ENCODE measurements around the gene CCDC194.

The CCDC194 gene, protein sequence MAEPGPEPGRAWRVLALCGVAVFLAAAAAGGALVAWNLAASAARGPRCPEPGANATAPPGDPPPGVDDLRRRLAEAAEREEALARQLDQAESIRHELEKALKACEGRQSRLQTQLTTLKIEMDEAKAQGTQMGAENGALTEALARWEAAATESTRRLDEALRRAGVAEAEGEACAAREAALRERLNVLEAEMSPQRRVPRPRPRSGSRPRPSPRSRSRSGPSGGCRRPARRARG

DNA sequence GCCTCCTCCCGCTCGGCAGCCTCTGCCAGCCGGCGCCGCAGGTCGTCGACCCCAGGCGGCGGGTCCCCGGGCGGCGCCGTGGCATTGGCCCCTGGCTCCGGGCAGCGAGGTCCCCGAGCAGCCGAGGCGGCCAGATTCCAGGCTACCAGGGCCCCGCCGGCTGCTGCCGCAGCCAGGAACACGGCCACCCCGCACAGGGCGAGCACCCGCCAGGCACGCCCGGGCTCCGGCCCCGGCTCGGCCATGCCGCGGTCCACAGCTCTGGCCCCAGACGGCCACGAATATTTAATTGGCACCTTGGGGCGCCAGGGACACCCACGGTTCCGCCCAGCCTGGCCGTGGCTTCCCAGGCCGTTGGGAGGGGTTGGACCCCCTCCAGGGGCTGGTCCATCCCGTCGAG is at the start of gene CCDC194:
TSS of gene CCDC194 (minus strand) at position 283 of the 400 bp plus-strand sequence. CDS start at position 245, 38 bp downstream.
- no peak for DNase-seq

DNA sequence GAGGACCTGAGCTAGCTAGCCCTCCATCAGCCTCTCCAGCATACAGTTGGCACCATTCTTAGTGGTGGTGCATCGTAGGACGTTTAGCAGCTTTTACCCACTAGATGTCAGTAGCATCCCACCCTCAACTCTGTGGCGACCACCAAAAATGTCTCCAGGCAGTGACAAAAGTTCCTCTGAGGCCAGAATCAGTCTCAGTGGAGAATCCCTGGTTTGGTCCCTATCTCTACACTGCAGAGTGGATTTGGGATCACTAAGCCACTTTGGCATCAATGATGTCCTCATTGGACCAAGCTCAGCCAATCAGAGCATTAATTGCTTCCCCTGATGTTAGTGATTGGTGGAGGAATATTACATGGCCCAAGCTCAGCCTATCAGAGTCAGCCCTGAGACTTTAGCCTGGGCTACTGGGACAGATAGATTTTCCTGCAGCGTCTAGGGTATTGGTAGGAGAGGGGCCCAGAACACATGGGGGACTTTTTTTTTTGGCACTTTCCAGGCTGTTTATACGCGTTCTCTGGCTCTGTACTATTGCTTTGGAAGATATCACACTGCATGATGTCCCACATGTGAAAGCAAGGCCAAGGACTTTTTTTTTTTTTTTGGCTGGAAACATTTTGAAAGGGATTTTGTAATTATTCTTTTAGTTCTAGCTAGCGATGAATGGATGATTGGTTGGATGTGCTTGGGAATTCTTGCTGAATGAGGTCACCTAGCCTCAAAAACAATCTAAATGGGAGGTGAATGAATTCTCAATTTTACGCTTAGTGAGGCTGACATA is 47.4 kb upstream of the CCDC194 start:
- DNase-seq, result no peak

DNA sequence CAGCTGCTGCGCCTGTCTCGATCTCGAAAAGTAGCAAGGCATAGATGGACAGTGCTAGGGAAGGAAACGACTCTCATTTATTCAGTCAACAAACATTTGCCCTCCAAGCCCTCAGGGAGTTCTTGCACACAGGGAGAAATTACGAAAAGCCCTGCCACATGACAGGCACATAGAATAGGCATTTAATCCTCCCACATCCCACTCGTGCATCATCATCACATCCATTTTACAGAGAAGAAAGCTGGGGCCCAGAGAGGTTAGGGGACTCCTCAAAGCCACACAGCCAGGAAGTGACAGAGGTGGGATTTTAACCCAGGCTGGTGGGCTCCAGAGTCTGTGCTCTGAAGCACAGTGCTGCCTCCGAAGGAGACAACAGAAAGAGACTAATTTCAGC is 42.9 kb upstream of the CCDC194 start:
- no peak for DNase-seq

DNA sequence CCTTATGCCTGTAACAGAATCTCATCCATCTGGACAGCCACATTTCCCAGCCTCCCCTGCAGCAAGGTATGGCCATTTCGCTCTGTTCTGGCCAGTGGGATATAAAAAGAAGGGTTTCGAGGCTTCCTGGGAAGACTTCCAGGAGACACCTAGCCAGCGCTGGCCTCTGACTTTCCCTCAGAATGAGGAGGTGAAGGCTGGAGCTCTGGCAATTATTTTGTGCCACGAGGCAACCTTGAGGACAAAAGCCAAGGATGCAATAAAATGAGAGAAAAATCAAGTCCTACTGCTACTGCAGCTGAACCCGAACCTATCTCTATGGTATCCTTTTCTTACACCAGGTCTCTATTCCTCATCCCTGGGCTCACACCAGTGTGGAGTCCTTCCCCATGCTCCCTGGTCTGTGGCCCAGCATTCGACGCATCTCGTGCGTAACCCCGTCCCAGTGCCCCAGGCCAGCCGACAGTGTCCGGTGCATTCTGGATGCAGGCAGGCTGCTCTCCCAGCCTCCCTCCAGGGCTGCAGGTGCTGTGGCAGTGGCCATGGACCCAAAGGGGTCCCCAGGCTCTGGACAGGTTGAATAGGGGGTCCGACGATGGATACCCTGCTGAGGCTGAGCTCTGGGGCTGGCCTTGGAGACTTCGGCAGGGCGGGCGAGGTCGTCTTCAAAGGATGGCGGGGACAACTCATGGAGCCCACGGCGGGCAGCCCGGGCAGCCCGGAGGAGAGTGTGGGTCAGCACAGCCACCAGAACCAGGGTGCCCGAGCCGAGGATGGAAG is 42.3 kb upstream of the CCDC194 start:
- DNase-seq, result no peak

DNA sequence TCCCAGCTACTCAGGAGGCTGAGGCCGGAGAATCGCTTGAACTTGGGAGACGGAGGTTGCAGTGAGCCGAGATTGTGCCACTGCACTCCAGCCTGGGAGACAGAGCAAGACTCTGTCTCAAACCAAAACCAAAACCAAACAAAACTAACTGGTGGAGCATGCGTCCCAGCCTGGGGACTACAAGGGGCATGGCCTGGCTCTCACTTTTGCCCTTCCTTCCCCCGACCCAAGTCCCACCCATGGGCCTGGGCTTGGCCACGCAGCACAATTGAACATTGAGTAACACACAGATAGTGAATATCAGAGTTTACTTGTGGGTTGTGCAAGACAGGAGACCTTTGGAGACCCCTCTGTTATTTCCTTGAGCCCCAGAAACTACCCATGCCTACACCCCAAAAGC is 41.2 kb upstream of the CCDC194 start:
- no peak for DNase-seq

DNA sequence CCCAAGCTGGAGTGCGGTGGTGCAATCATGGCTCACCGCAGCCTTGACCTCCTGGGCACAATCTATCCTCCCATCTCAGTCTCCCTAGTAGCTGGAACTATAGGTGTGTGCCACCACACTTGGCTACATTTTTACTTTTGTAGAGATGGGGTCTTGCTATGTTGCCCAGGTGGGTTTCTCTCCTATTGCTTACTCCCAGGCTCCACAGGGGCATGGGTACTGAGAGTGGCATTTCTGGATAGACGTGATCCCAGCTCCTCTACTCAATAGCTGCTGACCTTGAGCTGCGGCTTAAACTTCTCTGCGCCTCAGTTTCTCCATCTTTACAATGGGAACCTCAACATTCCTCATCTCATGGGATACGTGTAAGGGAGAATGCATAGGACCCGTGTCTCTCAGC is 37.4 kb upstream of the CCDC194 start:
- no peak for DNase-seq

DNA sequence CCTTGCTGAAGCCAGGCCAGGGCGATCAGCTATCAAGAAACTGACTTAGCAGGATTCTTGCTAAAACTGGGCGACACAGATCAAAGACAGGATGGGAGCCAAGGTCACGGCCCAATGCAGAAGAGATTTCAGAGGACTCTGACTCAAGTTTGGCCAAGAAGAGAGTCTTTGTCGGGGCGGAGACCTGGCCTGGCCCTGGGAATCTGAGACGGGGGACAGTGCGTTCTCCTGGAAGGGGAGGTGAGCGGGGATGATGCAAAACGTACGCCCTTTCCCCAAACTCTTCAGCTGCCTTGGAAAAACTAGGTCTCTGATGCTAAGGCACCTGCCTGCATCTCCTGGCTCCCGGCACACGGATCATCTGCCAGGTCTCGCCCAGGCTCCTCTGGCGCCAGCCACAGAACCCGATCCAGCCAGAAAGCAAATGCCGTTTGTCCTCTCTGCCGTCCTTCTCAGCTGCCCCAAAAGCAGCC is 35.7 kb upstream of the CCDC194 start:
- no peak for DNase-seq

DNA sequence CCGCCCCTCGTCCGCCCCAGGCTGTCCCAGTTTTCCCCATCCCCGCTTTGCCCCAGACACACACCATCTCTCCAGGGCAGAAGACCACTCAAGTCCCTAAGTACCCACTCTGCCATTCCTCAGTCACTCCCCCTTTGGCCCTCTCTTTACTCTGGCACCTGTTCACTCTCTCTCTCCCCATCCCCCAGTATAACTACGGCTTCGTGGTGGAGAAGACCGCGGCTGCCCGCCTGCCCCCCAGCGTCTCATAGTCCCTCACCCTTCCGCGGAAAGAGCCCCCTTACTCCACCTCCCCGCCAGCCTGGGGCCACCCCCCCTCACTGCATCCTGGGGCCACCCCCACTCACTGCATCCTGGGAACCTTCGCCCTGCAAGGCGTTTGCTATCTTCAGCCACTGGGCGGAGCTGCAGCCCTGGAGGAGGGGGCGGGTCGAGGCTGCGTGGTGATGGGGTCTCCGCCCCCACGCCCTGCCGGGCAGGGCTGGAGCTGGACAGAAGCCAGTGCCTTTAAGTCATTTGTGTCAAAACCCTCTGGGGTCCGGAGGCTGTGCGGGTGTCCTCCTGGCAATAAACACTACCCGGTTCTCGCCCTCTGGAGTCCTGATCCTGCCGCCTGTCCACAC is 30.9 kb upstream of the CCDC194 start:
- no peak for DNase-seq

DNA sequence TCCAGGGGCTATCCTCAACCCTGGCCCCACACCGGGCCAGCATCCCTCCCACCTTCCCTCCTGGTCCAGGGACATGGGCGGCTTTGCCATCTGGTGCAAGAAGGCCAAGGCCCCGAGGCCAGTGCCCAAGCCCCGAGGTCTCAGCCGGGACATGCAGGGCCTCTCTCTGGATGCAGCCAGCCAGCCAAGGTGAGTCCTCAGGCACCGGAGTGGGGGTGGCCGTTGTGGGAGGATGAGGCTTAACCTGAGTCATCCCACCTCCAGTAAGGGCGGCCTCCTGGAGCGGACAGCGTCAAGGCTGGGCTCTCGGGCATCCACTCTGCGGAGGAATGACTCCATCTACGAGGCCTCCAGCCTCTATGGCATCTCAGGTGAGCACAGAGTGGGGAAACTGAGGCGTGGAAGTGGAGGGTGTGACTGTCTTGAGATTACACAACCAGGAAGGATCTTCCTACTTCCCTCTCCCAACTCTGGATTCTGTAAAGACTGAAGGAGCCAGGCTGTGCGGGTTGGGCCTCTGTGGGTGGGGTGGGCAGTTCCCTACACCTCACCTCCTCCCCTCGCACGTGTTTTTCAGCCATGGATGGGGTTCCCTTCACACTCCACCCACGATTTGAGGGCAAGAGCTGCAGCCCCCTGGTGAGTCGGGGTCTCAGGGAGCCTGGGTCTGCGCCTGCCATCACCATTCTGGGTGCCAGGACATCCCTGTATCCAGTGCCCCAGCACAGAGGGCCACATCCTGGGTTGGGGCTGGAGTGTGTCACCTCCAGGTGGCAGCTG is 29.6 kb upstream of the CCDC194 start:
- no peak for DNase-seq

DNA sequence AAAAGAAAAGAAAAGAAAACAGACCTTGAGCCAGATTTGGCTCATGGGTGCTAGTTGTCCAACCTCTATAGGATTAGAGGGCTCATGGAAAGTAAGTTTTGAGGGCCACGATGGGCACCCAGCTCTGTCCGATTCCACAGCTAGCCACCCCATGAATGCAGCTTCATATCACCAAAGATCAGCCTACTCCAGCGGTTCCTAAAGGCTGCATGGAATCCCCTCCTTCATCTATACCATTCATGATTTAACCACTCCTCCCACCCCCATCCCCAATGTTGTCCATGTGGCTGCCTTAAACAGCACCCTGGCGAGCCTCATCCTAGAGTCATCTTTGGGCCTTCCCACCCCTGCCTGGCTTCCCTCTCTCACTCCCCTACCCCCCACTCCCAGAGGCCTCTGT is 27.9 kb upstream of the CCDC194 start:
- no peak for DNase-seq

DNA sequence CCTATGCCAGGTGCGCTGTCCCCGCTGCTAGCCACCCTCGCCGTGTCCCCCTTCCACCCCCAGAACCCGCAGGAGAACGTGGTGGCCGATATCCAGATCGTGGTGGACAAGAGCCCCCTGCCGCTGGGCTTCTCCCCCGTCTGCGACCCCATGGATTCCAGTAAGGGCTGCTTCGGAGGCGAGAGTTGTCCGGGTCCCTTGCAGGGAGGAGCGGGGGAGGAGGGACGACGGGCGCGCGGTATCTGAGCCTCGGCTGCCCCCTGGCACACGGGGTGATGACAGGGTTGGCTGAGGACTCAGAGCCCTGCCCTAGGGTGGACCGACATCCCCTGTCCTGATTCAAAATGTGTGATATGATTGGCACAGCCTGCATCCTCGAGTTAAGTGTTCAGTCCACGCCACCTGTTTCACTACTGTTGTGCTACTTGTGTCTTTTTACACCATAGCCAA is 26.5 kb upstream of the CCDC194 start:
- DNase-seq, result no peak

DNA sequence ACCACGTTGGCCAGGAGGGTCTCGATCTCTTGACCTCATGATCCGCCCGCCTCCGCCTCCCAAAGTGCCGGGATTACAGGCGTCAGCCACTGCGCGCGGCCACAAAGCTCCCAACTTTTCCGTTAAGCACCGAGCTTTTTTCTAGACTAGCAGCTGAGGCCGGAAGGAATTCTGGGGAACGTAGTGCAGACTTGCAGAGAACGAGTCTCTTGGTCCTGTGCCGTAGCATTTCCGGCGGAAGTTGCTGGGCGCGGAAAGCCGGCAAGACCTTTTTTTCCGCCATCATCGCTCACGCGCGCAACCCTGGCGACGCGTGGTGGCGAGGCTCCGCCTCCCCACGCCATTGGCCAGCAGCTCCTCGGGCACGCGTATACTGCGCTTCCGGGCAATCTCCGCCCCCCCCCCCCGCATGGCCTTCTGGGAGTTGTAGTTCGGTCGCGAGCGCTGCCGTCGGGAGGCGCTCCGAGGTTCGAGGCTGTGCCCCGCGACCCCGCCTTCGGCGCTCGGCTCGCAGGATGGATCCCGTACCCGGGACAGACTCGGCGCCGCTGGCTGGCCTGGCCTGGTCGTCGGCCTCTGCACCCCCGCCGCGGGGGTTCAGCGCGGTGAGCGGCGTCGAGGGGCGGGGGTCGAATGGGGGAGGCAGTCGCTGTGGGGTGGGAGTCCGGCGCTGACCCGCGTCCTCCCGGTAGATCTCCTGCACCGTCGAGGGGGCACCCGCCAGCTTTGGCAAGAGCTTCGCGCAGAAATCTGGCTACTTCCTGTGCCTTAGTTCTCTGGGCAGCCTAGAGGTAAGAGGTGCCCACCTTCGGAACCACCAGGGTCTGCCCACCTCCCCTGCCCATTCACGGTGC is 25.9 kb upstream of the CCDC194 start, which contains the start of gene MVB12A:
TSS of gene MVB12A (plus strand) at position 427 of the 854 bp plus-strand sequence. CDS start at position 516, 89 bp downstream.
- DNase-seq, result peak; percentile 97

DNA sequence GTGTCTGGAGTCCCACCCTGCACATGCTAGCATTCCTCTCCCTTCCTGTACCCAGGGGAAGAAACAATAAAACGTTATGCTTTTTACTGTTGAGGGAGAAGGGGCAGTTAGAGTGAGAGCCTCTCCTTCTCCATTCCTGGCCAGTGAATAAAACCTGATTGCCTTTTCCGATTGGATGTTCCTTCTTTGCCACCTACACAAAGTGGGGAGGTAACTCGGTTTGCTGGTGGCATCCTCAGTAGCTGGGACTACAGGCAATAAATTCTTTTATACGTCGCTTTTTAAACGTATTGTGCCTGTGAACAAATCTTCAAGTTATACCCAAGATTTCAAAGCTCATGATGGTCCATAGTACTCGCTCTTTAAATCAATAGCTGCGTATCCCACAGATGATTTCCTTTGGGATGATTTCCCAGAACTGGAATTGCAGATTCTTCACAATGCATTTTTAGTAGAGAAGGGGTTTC is 25.2 kb upstream of the CCDC194 start:
- DNase-seq, result no peak

DNA sequence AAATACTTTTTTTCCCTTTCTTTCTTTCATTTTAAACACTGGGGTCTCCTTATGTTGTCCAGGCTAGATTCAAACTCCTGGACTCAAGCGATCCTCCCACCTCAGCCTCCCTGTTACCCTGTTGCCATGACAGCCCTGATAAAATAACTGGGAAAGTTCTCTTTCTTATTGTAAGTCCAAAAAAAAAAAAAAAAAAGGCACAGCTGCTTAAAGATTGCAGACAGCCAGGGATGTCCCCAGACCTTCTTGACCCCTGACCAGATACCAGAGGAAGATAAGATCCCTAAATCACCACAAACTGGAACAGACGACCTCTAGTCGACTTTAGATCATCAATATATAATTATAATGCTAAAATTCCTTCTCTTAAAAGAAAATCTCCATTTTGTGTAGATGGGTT is 24.7 kb upstream of the CCDC194 start:
- DNase-seq, result no peak

DNA sequence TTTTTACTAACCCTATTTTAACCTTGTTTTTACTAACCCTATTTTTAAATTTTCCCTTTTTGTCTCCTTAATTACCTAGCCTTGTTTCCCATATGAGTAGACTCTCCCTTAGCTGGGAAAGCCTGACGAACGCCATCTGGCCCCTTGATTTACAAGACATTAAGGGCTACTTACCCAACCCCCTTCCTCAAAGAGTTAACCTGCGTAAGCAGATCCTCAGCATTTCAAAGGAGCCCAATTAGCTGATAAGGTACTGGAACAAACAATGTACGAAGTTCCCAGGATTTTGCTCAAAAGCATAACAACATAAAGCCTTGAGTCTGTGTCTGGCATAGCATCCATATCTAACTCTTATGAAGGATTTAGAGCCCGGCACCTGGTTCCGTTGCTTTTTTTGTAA is 21.1 kb upstream of the CCDC194 start:
- DNase-seq, result no peak

DNA sequence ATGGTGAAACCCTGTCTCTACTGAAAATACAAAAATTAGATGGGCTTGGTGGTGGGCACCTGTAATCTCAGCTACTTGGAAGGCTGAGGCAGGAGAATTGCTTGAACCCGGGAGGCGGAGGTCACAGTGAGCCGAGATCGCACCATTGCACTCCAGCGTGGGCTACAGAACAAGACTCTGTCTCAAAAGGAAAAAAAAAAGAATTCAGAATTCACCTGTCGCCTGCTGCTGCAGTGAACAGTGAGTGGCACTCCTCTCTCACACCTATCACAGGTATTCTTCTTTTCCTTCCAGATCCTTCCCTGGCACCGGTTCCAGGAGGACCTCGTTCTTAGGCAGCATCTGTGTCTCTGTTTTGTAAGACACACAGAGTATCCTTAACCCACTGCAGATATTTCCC is 20.1 kb upstream of the CCDC194 start:
- DNase-seq, result no peak

DNA sequence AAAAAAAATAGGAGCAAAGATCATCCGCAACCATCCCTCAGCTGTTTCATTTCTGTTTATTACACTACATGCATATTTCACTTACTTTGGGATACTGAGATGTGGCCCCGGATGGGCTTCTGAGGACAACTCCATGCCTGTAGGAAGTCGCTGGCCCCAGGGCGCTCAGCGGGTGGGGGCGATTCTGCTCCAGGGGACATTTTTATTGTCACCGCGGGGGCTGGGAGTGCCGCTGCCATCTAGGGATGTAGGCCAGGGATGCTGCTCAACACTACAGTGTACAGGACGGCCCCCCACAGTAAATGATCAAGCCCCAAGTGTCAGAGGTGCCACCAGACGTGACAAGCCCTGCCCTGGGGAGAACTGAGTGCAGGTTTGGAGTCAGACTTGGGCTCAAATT is 17.8 kb upstream of the CCDC194 start:
- no peak for DNase-seq

DNA sequence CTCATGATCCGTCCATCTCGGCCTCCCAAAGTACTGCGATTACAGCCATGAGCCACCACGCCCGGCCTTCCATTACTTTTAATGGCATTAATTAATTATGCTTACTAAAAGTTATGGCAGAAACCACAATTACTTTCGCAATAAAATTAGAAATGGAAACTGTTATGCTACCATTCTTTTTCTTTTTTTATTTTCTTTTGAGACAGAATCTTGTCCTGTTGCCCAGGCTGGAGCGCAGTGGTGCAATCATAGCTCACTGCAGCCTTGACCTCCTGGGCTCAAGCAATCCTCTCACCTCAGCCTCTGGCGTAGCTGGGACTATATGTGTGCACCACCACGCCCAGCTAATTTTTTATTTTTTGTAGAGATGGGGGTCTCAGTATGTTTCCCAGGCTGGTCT is 16.0 kb upstream of the CCDC194 start:
- no peak for DNase-seq

DNA sequence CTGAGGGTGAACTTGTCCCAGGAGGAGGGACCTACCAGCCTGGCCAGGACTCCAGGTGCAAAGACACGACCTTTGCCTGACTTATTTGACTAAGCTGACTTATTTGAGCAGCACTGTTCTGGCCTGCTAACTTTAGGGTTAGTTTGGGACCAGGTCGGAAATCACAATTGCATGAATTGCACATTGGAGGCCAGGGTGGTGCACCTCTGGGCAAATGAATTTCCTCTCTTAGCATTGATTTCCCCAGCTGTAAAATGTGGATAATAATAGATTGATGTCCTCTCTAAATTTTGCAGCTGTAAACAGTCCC is 12.8 kb upstream of the CCDC194 start:
- DNase-seq, result no peak

DNA sequence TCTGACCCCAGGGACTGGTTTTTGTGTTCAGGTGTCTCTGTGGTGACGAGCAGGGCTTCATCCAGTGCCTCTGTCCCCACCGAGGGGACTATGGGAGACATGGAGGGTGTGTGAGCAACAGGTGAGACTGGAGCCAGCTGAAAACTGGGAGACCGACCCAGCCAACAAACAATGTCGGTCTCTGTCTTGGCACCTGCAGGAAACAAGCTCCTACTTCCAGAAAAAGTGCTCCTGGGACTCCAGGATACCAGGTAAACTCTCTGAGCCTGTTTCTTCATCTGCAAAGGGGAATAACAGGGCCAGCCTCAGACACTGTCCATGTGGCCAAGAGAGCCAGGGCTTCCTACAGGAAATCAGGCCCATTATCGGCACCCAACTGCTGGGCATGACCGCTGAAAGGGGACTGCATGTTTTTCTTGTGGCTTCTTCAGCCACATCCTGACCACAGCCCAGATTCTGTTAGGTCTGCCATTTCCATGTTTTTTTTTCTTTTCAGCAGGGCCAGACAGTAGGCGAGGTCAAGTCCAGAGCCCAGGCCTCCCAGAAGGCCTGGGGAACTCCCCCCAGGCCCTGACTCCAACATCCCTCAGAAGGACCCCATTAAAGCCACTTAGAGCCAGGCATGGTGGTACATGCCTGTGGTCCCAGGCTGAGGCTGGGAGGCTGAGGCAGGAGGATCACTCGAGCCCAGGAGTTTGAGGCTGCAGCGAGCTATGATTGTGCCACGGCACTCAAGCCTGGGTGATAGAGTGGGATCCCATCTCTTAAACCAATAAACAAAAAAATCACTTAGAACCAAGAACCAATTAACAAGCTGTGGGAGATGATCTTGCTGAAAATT is 12.3 kb upstream of the CCDC194 start:
- DNase-seq, result no peak

All from activated naive CD4-positive, alpha-beta T cell treated with anti-CD3 and anti-CD28 coated beads, Interleukin-2, amount 50 U/mL, for 16 hours (primary cell).